ENCODE results near the gene PCDHGA1. TPM values are rescaled to one million over a fixed set of nuclear protein-coding genes. Genes with fewer than 3 reads are reported as not detected.
"Not testable (repeated sequence)": the region's sequence is repeated elsewhere in the genome, so short reads cannot be mapped to it uniquely, and the experiment has no call there.

The PCDHGA1 gene
- total RNA-seq, 4 donors from 2014 or later, result 0.12 to 2.2 (median 0.59) TPM

DNA sequence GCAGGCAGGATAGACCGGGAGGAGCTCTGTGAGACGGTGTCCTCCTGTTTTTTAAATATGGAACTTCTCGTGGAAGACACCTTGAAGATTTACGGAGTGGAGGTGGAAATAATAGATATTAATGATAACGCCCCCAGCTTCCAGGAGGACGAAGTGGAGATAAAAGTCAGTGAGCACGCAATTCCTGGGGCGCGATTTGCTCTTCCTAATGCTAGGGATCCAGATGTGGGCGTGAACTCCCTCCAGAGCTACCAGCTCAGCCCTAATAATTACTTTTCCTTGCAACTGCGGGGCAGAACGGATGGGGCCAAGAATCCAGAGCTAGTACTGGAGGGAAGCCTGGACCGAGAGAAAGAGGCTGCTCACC, 91.2 kb downstream of the PCDHGA1 start:
- DNase-seq (ENCODE audit: low spot score) (no peak), ATAC-seq (ENCODE audit: low FRiP score) (no peak)
- no peak for TF ChIP-seq CTCF (IDR thresholded peaks at IDR 0.05)

GRCh38 chr5:141422742-141423291, 92.5 kb downstream of the PCDHGA1 start:
- ATAC-seq (ENCODE audit: low FRiP score) (no peak), DNase-seq (ENCODE audit: low spot score) (no peak)
- no peak for TF ChIP-seq CTCF (IDR thresholded peaks at IDR 0.05)

GRCh38 chr5:141427783-141428426, 97.6 kb downstream of the PCDHGA1 start:
- no peak for DNase-seq (ENCODE audit: low spot score)
- no peak for TF ChIP-seq CTCF (IDR thresholded peaks at IDR 0.05)
- ATAC-seq (ENCODE audit: low FRiP score), result no peak

DNA sequence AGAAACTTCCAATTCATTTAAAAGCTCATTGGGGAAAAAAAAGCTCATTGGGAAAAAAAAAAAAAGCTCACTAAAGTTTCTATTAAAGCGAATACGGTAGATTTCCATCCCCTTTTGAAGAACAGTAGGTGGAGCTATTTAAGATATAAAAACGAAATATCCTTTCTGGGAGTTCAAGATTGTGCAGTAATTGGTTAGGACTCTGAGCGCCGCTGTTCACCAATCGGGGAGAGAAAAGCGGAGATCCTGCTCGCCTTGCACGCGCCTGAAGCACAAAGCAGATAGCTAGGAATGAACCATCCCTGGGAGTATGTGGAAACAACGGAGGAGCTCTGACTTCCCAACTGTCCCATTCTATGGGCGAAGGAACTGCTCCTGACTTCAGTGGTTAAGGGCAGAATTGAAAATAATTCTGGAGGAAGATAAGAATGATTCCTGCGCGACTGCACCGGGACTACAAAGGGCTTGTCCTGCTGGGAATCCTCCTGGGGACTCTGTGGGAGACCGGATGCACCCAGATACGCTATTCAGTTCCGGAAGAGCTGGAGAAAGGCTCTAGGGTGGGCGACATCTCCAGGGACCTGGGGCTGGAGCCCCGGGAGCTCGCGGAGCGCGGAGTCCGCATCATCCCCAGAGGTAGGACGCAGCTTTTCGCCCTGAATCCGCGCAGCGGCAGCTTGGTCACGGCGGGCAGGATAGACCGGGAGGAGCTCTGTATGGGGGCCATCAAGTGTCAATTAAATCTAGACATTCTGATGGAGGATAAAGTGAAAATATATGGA, 100.2 kb downstream of the PCDHGA1 start, which contains the start of gene PCDHGA12:
PCDHGA12 (plus strand) TSS at position 176 of the 782 bp plus-strand sequence; CDS start at position 429, 253 bp downstream.
- TF ChIP-seq CTCF (IDR thresholded peaks at IDR 0.05), result no peak
- ATAC-seq (ENCODE audit: low FRiP score), result peak; percentile 83
- DNase-seq (ENCODE audit: low spot score), result no peak

DNA sequence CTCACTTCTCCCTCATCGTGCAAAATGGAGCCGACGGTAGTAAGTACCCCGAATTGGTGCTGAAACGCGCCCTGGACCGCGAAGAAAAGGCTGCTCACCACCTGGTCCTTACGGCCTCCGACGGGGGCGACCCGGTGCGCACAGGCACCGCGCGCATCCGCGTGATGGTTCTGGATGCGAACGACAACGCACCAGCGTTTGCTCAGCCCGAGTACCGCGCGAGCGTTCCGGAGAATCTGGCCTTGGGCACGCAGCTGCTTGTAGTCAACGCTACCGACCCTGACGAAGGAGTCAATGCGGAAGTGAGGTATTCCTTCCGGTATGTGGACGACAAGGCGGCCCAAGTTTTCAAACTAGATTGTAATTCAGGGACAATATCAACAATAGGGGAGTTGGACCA, 101.0 kb downstream of the PCDHGA1 start:
- no peak for TF ChIP-seq CTCF (IDR thresholded peaks at IDR 0.05)
- peak; percentile 51 for ATAC-seq (ENCODE audit: low FRiP score)
- DNase-seq (ENCODE audit: low spot score), result no peak

DNA sequence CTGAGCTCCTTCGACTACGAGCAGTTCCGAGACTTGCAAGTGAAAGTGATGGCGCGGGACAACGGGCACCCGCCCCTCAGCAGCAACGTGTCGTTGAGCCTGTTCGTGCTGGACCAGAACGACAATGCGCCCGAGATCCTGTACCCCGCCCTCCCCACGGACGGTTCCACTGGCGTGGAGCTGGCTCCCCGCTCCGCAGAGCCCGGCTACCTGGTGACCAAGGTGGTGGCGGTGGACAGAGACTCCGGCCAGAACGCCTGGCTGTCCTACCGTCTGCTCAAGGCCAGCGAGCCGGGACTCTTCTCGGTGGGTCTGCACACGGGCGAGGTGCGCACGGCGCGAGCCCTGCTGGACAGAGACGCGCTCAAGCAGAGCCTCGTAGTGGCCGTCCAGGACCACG, 102.0 kb downstream of the PCDHGA1 start:
- DNase-seq (ENCODE audit: low spot score); ATAC-seq (ENCODE audit: low FRiP score): not testable (repeated sequence)

DNA sequence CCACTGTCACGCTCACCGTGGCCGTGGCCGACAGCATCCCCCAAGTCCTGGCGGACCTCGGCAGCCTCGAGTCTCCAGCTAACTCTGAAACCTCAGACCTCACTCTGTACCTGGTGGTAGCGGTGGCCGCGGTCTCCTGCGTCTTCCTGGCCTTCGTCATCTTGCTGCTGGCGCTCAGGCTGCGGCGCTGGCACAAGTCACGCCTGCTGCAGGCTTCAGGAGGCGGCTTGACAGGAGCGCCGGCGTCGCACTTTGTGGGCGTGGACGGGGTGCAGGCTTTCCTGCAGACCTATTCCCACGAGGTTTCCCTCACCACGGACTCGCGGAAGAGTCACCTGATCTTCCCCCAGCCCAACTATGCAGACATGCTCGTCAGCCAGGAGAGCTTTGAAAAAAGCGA, 102.4 kb downstream of the PCDHGA1 start:
- ATAC-seq (ENCODE audit: low FRiP score), result not testable (repeated sequence)

GRCh38 chr5:141434006-141434405, 103.7 kb downstream of the PCDHGA1 start:
- DNase-seq (ENCODE audit: low spot score), result no peak
- ATAC-seq (ENCODE audit: low FRiP score), result no peak
- no peak for TF ChIP-seq CTCF (IDR thresholded peaks at IDR 0.05)

More for the DNA sequence above, 102.4 kb downstream of the PCDHGA1 start:
- DNase-seq (ENCODE audit: low spot score), result not testable (repeated sequence)

Measured in omental fat pad (tissue), 4 donors.